Common myeloid progenitor, CD34-positive (primary cell): ENCODE measurements around the gene TRPM2.
A peak's percentile ranks its signal among the peaks of the same experiment; 100 is the strongest.

ENCODE experiments used
- CTCF ChIA-PET: fragments of 350-600 bp; sonication (Branson Sonifier 250); formaldehyde crosslinking; loops from one replicate; lab custom pipeline; 2021; ENCODE audit warnings: antibody characterized with exemption; lab: Charles Lee
- POLR2A ChIA-PET: fragments of 350-600 bp; sonication (Branson Sonifier 250); formaldehyde crosslinking; loops from one replicate; lab custom pipeline; 2021; ENCODE audit warnings: antibody characterized with exemption; lab: Charles Lee
- DNase-seq, 3 donors: peaks; one replicate each; pipeline versions ENCODE4 v3.0.0 to v3.0.0-alpha.2; 2013
- H3K27ac ChIP-seq, 2 experiments: 1 replicate in 1 of 2; 2 replicates in 1 of 2; pipeline ENCODE4 v1.7.0; 2013; ENCODE audit warnings: inconsistent platforms in 2 of 2, low read length in 2 of 2, mild to moderate bottlenecking in 2 of 2, low read depth in 1 of 2, moderate library complexity in 1 of 2; ENCODE audit not compliant: severe bottlenecking in 2 of 2, insufficient read depth in 1 of 2, poor library complexity in 1 of 2
- H3K27me3 ChIP-seq, 5 experiments: replicated peaks in 2 of 5; 1 replicate in 3 of 5; 2 replicates in 2 of 5; pipeline versions ENCODE4 v1.6.1 to v1.7.0; 2013; ENCODE audit warnings: low read length in 4 of 5, mild to moderate bottlenecking in 2 of 5, moderate library complexity in 2 of 5, inconsistent platforms in 1 of 5; ENCODE audit not compliant: insufficient read depth in 5 of 5, control insufficient read depth in 4 of 5
- H3K36me3 ChIP-seq, 4 experiments: 1 replicate in 2 of 4; 2 replicates in 2 of 4; pipeline versions ENCODE4 v1.6.1 to v1.7.0; 2013; ENCODE audit warnings: low read length in 3 of 4, control low read depth in 1 of 4, mild to moderate bottlenecking in 1 of 4; ENCODE audit not compliant: control insufficient read depth in 4 of 4, insufficient read depth in 4 of 4
- H3K4me1 ChIP-seq, 4 experiments: 1 replicate in 3 of 4; 2 replicates in 1 of 4; pipeline versions ENCODE4 v1.6.1 to v1.7.1; 2013; ENCODE audit warnings: low read length in 3 of 4, mild to moderate bottlenecking in 3 of 4, control low read depth in 1 of 4, inconsistent platforms in 1 of 4, moderate library complexity in 1 of 4; ENCODE audit not compliant: control insufficient read depth in 4 of 4, insufficient read depth in 4 of 4; ENCODE audit errors: control extremely low read depth in 1 of 4
- H3K4me3 ChIP-seq, 7 experiments: 1 replicate in 4 of 7; 2 replicates in 3 of 7; pipeline versions ENCODE4 v1.5.1 to v1.7.0; 2013; ENCODE audit warnings: mild to moderate bottlenecking in 7 of 7, low read length in 6 of 7, moderate library complexity in 6 of 7, inconsistent platforms in 2 of 7, low read depth in 2 of 7, control low read depth in 1 of 7; ENCODE audit not compliant: insufficient read depth in 4 of 7, control insufficient read depth in 1 of 7; ENCODE audit errors: extremely low read depth in 1 of 7
- H3K9me3 ChIP-seq, 5 experiments: 1 replicate in 4 of 5; 2 replicates in 1 of 5; pipeline versions ENCODE4 v1.6.1 to v1.7.1; 2013; ENCODE audit warnings: low read length in 4 of 5, mild to moderate bottlenecking in 2 of 5, inconsistent platforms in 1 of 5, low read depth in 1 of 5, moderate library complexity in 1 of 5; ENCODE audit not compliant: control insufficient read depth in 4 of 5, insufficient read depth in 2 of 5; ENCODE audit errors: control extremely low read depth in 1 of 5
- whole genome bisulfite sequencing: methylation state at CpG from one replicate; pipeline ENCODE4 v1.1.5; 2013; ENCODE audit not compliant: insufficient coverage; 5-methylcytosine and 5-hydroxymethylcytosine counted together

Gene TRPM2

GRCh38 chr21:44420416-44421205 is 67.2 kb downstream of the TRPM2 start:
- Histone ChIP-seq H3K4me3 (no peak overlapping the region), H3K9me3 (peaks cover 0 to 13% (median 2%) of the 10 kb centered on the region in 5 experiments), H3K4me1 (no peaks in the 10 kb centered on the region), H3K27me3 (no peaks in the 10 kb centered on the region), H3K36me3 (peaks cover 0 to 16% (median 0%) of the 10 kb centered on the region in 4 experiments), H3K27ac (no peak overlapping the region)
- ChIA-PET POLR2A (no interaction called here), CTCF (interaction anchor here (1.2 kb wide), 1 partner anchor 10 kb away, joined by 3 read pairs; no protein-coding TSS in a partner anchor)
- DNase-seq = no peak
- 94% methylated on average over 5 of the region's 14 CpGs for WGBS

DNA sequence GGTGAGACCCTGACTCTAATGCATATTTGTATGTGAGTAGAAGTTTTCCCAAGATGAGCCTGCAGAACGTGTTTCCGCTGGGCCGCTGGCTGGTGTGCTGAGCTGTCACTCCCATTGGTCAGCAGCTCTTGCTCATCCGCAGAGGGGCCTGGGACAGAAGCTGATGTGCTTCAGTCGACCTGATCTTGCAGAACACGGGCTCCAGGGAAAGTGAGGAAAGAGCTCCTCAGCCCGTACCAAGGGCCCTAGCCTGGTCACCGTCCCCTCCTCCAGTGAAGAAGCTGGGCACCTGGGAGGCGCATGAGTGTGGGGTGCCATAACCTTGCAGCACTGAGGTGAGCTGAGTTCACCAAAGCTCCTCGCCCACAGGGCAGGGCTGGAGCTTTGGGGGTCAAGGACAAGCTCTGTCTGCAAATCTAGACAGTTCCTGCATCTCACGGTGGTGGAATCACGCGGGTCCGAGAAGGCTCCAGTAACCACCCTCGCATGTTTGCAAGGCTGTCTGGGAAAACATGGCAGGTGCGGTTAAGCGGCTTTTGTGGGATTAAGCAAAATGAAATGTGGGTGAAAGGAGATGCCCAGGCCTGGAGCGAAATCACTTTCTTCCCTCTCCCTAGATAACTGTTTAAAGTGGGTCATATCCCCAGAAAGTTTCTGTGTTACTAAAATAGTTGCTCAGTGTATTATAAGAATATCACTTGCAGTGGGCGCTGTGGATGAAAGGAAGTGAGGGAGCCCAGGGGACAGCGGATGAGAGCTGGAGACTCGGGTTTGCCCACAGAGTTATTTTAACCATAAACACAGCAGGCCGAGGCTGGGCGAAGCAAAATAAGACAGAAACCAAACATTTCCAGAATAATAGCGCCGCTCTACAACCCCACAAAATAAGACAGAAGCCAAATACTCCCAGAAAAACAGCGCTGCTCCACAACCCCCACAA is 68.8 kb downstream of the TRPM2 start:
- WGBS = 95% methylated on average over 16 of the region's 26 CpGs

DNA sequence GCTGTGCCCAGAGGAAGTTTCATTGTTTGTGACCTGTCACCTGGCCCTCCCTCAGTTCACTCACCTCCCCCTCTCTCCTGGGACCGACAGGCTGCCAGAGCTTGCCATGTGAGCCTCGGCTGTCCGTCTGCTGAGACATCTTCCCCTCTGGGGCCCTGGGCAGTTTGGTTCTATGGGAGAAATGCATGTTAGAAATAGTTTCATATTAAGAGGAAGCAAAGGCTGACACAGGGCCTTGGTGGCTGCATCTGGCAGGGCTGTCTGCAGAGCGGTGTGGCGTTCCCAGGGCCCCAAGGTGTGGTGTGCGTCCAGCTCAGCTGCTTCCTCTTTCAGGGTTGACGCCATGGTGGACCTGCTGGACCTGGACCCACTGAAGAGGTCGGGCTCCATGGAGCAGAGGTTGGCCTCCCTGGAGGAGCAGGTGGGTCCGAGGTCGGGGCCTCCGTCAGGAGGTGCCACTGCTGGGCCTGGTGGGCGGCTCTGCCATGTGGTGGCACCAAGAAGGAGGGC is 69.9 kb downstream of the TRPM2 start:
- ChIA-PET CTCF (no interaction called here), POLR2A (no interaction called here)
- WGBS = 81% methylated on average over 9 of the region's 12 CpGs

More for the DNA sequence above, 68.8 kb downstream of the TRPM2 start:
- H3K9me3 ChIP-seq = peaks cover 0 to 6% (median 2%) of the 10 kb centered on the region in 5 experiments
- ChIA-PET CTCF (interaction anchor here (1.1 kb wide), 1 partner anchor 88 kb away, joined by 3 read pairs; no protein-coding TSS in a partner anchor), POLR2A (no interaction called here)
- peaks cover 0 to 6% (median 0%) of the 10 kb centered on the region in 4 experiments for H3K4me1 ChIP-seq
- DNase-seq = no peak
- H3K36me3 ChIP-seq = peaks cover 0 to 16% (median 0%) of the 10 kb centered on the region in 4 experiments
- H3K4me3 ChIP-seq = no peak overlapping the region
- H3K27me3 ChIP-seq = no peaks in the 10 kb centered on the region
- H3K27ac ChIP-seq = no peak overlapping the region

GRCh38 chr21:44423941-44424607 is 70.7 kb downstream of the TRPM2 start:
- 91% methylated on average over 15 of the region's 17 CpGs for WGBS
- CTCF ChIA-PET = no interaction called here
- no peak for DNase-seq
- peaks cover 2 to 12% (median 4%) of the 10 kb centered on the region in 5 experiments for H3K9me3 ChIP-seq
- peaks cover 0 to 6% (median 0%) of the 10 kb centered on the region in 4 experiments for H3K4me1 ChIP-seq
- H3K27ac ChIP-seq = no peak overlapping the region
- POLR2A ChIA-PET = no interaction called here
- no peak overlapping the region for H3K4me3 ChIP-seq
- no peaks in the 10 kb centered on the region for H3K27me3 ChIP-seq
- H3K36me3 ChIP-seq = peaks cover 0 to 3% (median 0%) of the 10 kb centered on the region in 4 experiments

More for the DNA sequence above, 69.9 kb downstream of the TRPM2 start:
- Histone ChIP-seq H3K27ac (no peak overlapping the region), H3K4me1 (peaks cover 0 to 6% (median 0%) of the 10 kb centered on the region in 4 experiments), H3K36me3 (peaks cover 0 to 11% (median 0%) of the 10 kb centered on the region in 4 experiments), H3K9me3 (peaks cover 0 to 7% (median 0%) of the 10 kb centered on the region in 5 experiments), H3K27me3 (no peaks in the 10 kb centered on the region), H3K4me3 (no peak overlapping the region)
- no peak for DNase-seq

GRCh38 chr21:44424608-44425306 is 71.3 kb downstream of the TRPM2 start:
- WGBS = 89% methylated on average over 26 of the region's 30 CpGs
- H3K4me3 ChIP-seq = no peak overlapping the region
- no peaks in the 10 kb centered on the region for H3K27me3 ChIP-seq
- ChIA-PET POLR2A (no interaction called here), CTCF (no interaction called here)
- no peak overlapping the region for H3K27ac ChIP-seq
- H3K36me3 ChIP-seq = no peaks in the 10 kb centered on the region
- peaks cover 2 to 9% (median 4%) of the 10 kb centered on the region in 5 experiments for H3K9me3 ChIP-seq
- H3K4me1 ChIP-seq = peaks cover 0 to 6% (median 0%) of the 10 kb centered on the region in 4 experiments
- DNase-seq = no peak

DNA sequence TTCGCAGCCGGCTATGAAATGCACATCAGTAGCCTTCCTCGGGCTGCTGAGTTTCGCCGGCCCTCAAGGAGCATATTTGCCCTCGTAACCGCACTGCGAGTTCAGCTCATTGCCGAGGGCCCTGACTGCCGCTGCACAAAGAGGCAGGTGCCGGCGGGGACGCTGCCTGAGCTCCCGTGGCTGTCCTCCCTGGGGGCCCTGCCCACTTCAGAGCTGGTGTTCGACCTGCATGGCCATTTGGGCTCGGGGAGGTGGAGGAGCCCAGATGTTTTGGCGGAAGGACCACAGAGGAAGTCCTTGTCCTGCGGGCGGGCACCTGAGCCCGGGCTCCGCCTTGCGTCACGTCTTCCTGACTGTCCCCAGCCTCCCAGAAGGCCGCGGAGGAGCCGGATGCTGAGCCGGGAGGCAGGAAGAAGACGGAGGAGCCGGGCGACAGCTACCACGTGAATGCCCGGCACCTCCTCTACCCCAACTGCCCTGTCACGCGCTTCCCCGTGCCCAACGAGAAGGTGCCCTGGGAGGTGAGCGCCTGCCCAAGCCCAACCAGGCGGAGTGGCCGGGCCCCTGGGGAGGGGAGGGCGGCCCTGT is 72.0 kb downstream of the TRPM2 start:
- DNase-seq = peak in 1 of 3 donors; percentile 12
- ChIA-PET POLR2A (no interaction called here), CTCF (no interaction called here)
- Histone ChIP-seq H3K36me3 (no peaks in the 10 kb centered on the region), H3K4me1 (peaks cover 0 to 6% (median 0%) of the 10 kb centered on the region in 4 experiments), H3K9me3 (peaks cover 4 to 7% (median 6%) of the 10 kb centered on the region in 5 experiments), H3K4me3 (peak overlapping the region in 1 of 7 experiments; percentile 7), H3K27me3 (no peaks in the 10 kb centered on the region), H3K27ac (no peak overlapping the region)
- 86% methylated on average over 26 of the region's 40 CpGs for WGBS
